HT1080 (cell line): ENCODE results near the gene CLIC1. TPM values are rescaled to one million over a fixed set of nuclear protein-coding genes. Genes with fewer than 3 reads are reported as not detected.

Experiments
- DNase-seq: peaks from one replicate; pipeline ENCODE4 v3.0.0-alpha.2; 2015; ENCODE audit warnings: low read depth
- total RNA-seq: library from RNA; depleted of rRNA; stranded (reverse); fragments of >200 nt; shearing (Covaris generic); gene quantifications from 2 replicates; pipeline ENCODE4 v1.2.3, GENCODE V29; 2014

CLIC1 gene
- total RNA-seq, 1 experiment from 2014 or later = 1,400 TPM

- no peak for DNase-seq
Measured at GRCh38 chr6:31706599-31706998, 29.7 kb downstream of the CLIC1 start, which contains the start of gene LY6G6F. Gene LY6G6F (plus strand): TSS chr6:31706866. CDS start chr6:31706907, 41 bp downstream.

DNA sequence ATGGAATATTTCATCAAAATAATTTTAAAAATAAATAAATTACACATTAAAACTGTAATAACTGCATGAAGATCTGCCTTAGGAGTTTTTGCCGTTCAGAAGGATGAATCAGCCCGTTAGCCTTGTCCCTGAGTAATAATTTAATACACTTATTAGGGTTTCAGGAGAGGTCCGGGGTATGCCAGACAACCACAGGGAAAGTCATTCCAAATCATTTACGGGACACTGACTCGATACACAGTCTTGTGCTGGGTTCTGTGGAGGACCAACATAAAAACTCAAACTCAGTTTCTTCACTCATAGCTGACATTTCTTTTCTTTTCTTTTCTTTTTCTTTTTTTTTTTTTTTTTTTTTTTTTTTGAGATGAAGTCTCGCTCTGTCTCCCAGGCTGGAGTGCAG lies 30.4 kb downstream of the CLIC1 start:
- DNase-seq = no peak

DNA sequence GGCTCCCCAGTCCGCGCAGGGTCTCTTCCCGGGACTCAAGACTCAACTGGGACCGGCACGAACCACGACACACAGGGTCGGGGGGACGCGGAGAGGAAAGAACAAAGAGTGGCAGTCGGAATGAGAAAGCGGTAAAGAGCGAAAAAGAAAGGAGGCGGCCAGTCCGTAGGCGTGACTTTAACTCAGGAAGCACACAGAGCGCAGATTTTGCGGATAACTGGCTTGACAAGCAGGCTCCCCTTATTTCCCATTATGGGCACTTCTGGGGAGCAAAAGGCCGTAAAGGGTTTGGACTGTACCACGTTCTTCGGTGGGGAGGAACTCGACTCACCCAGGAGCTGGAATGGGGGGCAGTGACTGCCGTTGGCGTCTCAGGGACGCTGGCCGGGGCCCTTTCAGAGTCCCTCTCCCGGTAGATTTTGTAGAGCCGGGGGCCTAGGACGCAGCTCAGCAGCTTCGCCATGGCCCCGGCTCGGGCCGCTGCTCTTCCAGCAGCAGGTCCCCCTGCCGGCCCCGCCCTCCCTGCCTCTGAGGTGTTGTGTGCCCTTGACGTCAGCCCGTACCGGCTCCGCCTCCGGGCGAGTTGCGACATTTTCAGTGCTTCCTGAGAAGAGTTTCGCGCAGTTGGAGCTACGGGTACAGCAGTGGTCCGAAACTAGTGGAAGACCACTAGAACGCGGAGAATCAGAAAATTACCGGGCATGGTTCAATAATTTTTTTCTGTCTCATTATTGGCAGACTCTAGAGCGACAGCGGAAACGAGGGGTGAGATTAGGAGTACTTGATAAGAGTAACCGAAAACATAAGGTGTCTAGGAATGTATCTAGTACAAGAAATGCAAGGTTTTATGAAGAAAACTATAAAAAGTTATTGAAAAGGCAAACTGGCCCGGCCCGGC lies 33.3 kb downstream of the CLIC1 start, which contains the start of gene ABHD16A:
Gene ABHD16A, minus strand, starts transcription at position 506 of the 898 bp plus-strand sequence. Its CDS starts 43 bp downstream, at position 463.
- DNase-seq = peak; percentile 97

GRCh38 chr6:31702405-31702818 lies 33.9 kb downstream of the CLIC1 start:
- no peak for DNase-seq

- no peak for DNase-seq
Measured at GRCh38 chr6:31701666-31702404, 34.5 kb downstream of the CLIC1 start.

DNA sequence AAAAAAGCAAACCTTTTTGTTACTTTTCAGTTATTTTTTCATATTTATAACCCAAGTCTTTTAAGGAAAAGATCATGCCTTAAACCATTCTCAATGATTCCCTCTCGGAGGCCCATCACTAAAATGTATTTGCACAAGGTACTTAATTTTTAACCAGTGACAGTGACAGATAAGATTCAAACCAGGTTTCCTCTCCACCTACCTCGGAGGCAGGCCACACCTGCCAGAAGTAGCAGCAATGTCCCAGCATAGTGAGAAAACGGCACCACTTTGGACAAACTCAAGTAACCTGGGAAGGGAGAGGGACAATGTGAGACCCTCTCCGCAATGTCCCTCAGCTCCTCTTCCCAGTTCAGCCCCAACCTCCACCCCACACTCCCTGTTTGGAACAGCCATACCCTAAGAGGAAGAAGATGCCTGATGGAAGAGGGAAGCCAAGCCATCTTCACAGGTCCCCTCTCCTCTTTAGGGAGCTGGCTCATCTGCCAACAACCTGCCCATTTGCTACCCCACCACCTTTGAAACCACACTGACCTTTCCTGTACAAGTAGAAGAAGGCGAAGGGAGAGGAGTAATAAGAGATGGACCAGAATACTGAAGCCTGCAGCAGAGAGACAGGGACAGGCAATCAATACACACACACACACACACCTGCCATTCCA lies 35.5 kb downstream of the CLIC1 start:
- no peak for DNase-seq

DNA sequence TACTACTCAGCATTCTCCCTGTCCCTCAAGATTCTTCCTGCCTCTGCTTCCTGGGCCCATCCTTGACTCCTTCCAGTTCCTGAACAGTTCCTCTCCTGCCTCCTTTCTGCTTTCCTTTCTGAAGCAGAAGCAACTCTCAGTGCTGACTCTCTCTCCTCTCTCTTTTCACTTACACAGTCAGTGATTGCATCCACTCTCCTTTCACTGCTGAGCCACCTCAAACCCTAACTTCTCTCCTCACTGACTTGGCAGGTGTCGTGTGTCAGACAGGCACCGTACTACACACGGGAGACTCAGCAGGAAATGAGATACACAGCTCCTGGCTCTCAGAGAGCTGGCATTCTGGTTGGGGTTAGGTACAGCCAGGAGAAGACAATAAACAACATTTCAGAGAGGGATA lies 38.8 kb downstream of the CLIC1 start:
- no peak for DNase-seq

- DNase-seq = no peak
Measured at GRCh38 chr6:31693535-31693934, 42.8 kb downstream of the CLIC1 start.

DNA sequence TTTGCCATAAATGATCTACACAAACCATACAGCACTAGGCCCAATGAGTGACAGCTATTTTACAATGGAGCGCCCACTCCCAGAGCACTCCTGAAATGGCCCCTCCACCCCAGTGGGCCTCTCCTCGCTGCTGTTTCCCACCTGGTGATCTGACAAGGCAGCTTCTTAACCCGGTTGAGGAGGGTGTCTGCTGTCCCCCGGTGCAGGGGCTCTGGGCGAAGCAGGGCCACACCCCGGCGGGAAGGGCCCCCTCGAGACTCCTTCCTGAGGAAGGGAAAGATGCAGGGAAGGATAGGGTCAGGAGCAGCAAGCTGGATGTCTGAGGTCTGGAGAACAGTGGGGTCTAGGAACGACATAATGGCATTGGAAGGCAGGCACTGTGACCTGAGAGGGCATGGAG lies 43.4 kb downstream of the CLIC1 start:
- no peak for DNase-seq

GRCh38 chr6:31692353-31692752 lies 44.0 kb downstream of the CLIC1 start:
- DNase-seq = no peak

GRCh38 chr6:31691564-31692108 lies 44.7 kb downstream of the CLIC1 start:
- DNase-seq = no peak

DNA sequence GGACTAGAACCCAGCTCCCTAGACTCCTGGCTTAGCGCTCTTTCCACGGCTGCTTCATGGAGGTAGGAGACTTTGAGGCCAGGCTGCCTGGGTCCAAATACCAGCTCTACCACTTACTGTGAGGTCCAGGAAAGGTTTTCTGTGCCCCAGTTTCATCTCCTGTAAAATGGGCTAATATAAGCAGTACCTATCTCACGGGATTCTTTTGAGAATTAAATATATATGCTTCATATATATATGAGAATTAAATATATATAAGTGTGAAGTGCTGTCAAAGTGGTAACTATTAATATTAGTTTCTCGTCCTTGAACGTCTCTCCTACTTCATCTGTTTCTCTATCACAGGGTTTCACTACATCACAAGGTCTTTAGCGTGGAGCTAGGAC lies 45.3 kb downstream of the CLIC1 start:
- DNase-seq = no peak

GRCh38 chr6:31690231-31691077 lies 45.9 kb downstream of the CLIC1 start:
- no peak for DNase-seq

GRCh38 chr6:31689249-31690110 lies 46.9 kb downstream of the CLIC1 start:
- no peak for DNase-seq

GRCh38 chr6:31687860-31688693 lies 48.3 kb downstream of the CLIC1 start:
- no peak for DNase-seq

DNA sequence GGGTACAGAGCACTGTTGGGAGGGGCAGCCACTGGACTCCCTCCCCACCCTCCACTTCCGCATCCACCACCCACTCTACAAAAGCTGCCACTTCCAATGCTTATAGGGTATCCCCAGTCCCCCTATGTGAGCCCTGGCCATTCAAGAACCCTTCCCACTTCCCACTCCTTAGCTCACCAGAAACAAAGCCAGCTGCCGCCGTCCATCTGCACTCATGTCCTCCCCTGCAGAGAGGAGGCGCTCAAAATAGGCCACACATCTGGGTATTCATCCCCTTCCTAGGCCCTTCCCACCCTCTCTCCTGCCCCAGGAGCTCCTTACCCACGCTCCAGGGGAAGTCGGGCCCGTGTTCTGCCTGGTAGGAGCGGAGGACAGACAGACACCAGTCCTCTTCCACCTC lies 49.0 kb downstream of the CLIC1 start:
- DNase-seq = no peak

DNA sequence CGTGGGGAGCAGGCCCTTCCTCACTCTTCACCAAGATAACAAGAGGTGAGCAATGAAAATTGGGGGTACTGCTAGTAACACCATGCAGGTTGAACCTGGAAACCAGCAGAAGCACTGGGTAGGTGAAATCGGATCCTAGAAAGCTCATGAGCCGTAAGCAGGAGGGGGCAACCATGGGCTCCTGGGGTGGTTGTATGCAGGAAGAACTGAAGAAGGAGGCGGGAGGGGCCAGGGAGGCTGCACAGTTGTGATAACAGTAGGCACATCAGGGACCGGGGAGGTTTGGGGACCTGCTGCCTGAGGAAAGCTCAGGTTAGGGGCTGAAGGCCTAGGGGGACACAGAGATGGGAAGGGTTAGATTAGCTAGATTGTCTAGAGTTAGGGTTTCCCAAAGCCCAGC lies 49.8 kb downstream of the CLIC1 start:
- no peak for DNase-seq

GRCh38 chr6:31683591-31683990 lies 52.7 kb downstream of the CLIC1 start:
- DNase-seq = no peak
